CD14-positive monocyte (primary cell): Measurements from ENCODE around the gene URB1. TPM values are rescaled to one million over a fixed set of nuclear protein-coding genes. Genes with fewer than 3 reads are reported as not detected.

ENCODE experiments used
- DNase-seq, 3 donors: peaks; one replicate each; pipeline ENCODE4 v3.0.0-alpha.2; 2011 to 2022
- H2AFZ ChIP-seq: 2 replicates; pipeline ENCODE4 v1.6.0; 2012; ENCODE audit warnings: mild to moderate bottlenecking, low read depth, low read length, inconsistent platforms; ENCODE audit not compliant: insufficient read depth, poor library complexity, severe bottlenecking
- H3K27ac ChIP-seq, 2 donors: 1 replicate in 1 of 2; 2 replicates in 1 of 2; pipeline ENCODE4 v1.5.1; 2012 to 2013; ENCODE audit warnings: low read length in 2 of 2, control low read depth in 1 of 2, inconsistent platforms in 1 of 2, low read depth in 1 of 2, mild to moderate bottlenecking in 1 of 2
- H3K27me3 ChIP-seq, 2 donors: one replicate each; pipeline versions ENCODE4 v1.6.0 to v1.6.1; 2011 to 2013; ENCODE audit warnings: low read length in 2 of 2; ENCODE audit not compliant: control insufficient read depth in 2 of 2, insufficient read depth in 2 of 2
- H3K36me3 ChIP-seq, 2 donors: replicated peaks in 1 of 2; 1 replicate in 1 of 2; 2 replicates in 1 of 2; pipeline versions ENCODE4 v1.5.1 to v1.6.1; 2012 to 2013; ENCODE audit warnings: low read length in 2 of 2, control low read depth in 1 of 2, inconsistent platforms in 1 of 2, mild to moderate bottlenecking in 1 of 2; ENCODE audit not compliant: insufficient read depth in 2 of 2, control insufficient read depth in 1 of 2
- H3K4me1 ChIP-seq, 2 donors: 1 replicate in 1 of 2; 2 replicates in 1 of 2; pipeline versions ENCODE4 v1.5.1 to v1.6.1; 2012 to 2013; ENCODE audit warnings: low read length in 2 of 2, control low read depth in 1 of 2, inconsistent platforms in 1 of 2, mild to moderate bottlenecking in 1 of 2, moderate library complexity in 1 of 2; ENCODE audit not compliant: insufficient read depth in 2 of 2, control insufficient read depth in 1 of 2
- H3K4me2 ChIP-seq: replicated peaks from 2 replicates; pipeline ENCODE3; 2012; ENCODE audit warnings: low read length, moderate library complexity, mild to moderate bottlenecking; ENCODE audit not compliant: poor library complexity, severe bottlenecking; ENCODE audit errors: extremely low read depth
- H3K4me3 ChIP-seq, 3 experiments: fragments of 200-600 bp in 1 of 3; sonication (generic) in 1 of 3; replicated peaks in 1 of 3; 1 replicate in 2 of 3; 2 replicates in 1 of 3; pipeline ENCODE4 v1.5.1; 2011 to 2013; ENCODE audit warnings: low read length in 3 of 3, mild to moderate bottlenecking in 3 of 3, control low read depth in 2 of 3, low read depth in 2 of 3, inconsistent platforms in 1 of 3, moderate library complexity in 1 of 3
- H3K79me2 ChIP-seq: 2 replicates; pipeline ENCODE4 v1.6.0; 2012; ENCODE audit warnings: mild to moderate bottlenecking, control low read depth, inconsistent platforms, low read length, moderate library complexity; ENCODE audit not compliant: insufficient read depth
- H3K9ac ChIP-seq: 2 replicates; pipeline ENCODE4 v1.6.0; 2017; ENCODE audit warnings: low read length, mild to moderate bottlenecking; ENCODE audit not compliant: insufficient read depth, poor library complexity, severe bottlenecking
- H3K9me3 ChIP-seq, 2 donors: replicated peaks in 1 of 2; 1 replicate in 1 of 2; 2 replicates in 1 of 2; pipeline versions ENCODE4 v1.5.1 to v1.6.1; 2012 to 2013; ENCODE audit warnings: low read length in 2 of 2, control low read depth in 1 of 2; ENCODE audit not compliant: control insufficient read depth in 1 of 2, insufficient read depth in 1 of 2
- H4K20me1 ChIP-seq: 2 replicates; pipeline ENCODE4 v1.6.0; 2012; ENCODE audit warnings: mild to moderate bottlenecking, low read length, control low read depth, moderate library complexity; ENCODE audit not compliant: insufficient read depth
- H3K27ac Mint-ChIP-seq, 7 donors: one replicate each; pipeline ENCODE4 v1.8.0; 2020; ENCODE audit warnings: mild to moderate bottlenecking in 7 of 7, mixed read lengths in 7 of 7, moderate library complexity in 6 of 7, inconsistent platforms in 2 of 7
- H3K27me3 Mint-ChIP-seq, 3 donors: one replicate each; pipeline ENCODE4 v1.8.0; 2021 to 2022; ENCODE audit warnings: low read depth in 3 of 3, mild to moderate bottlenecking in 3 of 3, mixed read lengths in 3 of 3, moderate library complexity in 3 of 3, inconsistent platforms in 1 of 3
- H3K36me3 Mint-ChIP-seq, 2 donors: one replicate each; pipeline ENCODE4 v1.8.0; 2020; ENCODE audit warnings: mixed read lengths in 2 of 2, inconsistent platforms in 1 of 2, mild to moderate bottlenecking in 1 of 2
- H3K4me1 Mint-ChIP-seq: one replicate; pipeline ENCODE4 v1.8.0; 2020; ENCODE audit warnings: mild to moderate bottlenecking, mixed read lengths
- H3K4me3 Mint-ChIP-seq, 2 donors: one replicate each; pipeline ENCODE4 v1.8.0; 2020; ENCODE audit warnings: mild to moderate bottlenecking in 2 of 2, mixed read lengths in 2 of 2, moderate library complexity in 1 of 2
- H3K9me3 Mint-ChIP-seq, 7 donors: one replicate each; pipeline ENCODE4 v1.8.0; 2020 to 2022; ENCODE audit warnings: mixed read lengths in 7 of 7, mild to moderate bottlenecking in 6 of 7, moderate library complexity in 6 of 7, inconsistent platforms in 2 of 7
- WGBS: methylation state at CpG from one replicate; pipeline ENCODE4 v1.1.5; 2013; ENCODE audit warnings: missing lambda C conversion rate; ENCODE audit not compliant: insufficient coverage; 5-methylcytosine and 5-hydroxymethylcytosine counted together
- intact Hi-C, 2 donors: fragments of 100-400 bp; cut with micrococcal nuclease; formaldehyde crosslinking; loops; one replicate each; pipeline versions ENCODE4 v1.15.0 to v1.15.1; 2023
- polyA plus RNA-seq, 3 donors: library from polyadenylated mRNA; depleted of rRNA in 1 of 3; unstranded in 2 of 3; stranded (reverse) in 1 of 3; fragments of 300-500 nt in 2 of 3; fragments of >200 nt in 1 of 3; fragmentation: Illumina TruSeq in 2 of 3; gene quantifications; 1 replicate in 2 of 3; 2 replicates in 1 of 3; pipeline ENCODE4 v1.2.3, GENCODE V29; 2012 to 2021
- TF ChIP-seq, protein P1 (sequence below): fragments of 200-600 bp; IDR thresholded peaks from one replicate; pipeline ENCODE4 v1.8.0; 2022; ENCODE audit warnings: antibody characterized with exemption, mild to moderate bottlenecking

URB1 gene
- polyA plus RNA-seq, 3 donors: 0.25 to 2.4 (median 0.47) TPM

DNA sequence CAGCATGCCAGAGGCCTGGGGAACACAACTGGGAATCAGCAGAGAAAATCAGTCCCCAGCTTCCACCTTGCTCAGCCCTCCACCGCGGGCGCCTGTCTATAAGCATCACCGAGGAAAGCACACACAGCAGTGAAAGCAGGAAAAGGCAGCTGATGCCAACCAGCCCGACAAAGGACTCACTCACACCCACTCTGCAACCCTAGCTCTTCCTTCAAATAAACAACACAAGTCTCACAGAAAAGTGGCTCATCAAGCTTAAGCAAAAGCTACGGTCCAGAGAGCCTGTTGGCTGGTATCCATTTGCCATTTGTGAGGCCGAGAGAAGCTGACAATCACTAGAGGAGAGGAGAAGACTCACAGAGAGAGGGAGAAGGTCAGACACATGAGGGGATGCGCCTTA is 67.1 kb downstream of the URB1 start:
- intact Hi-C loops: no loop called here
- Mint-ChIP-seq H3K36me3 (peaks cover 84 to 86% of the 10 kb centered on the region in 2 donors), H3K27ac (peak overlapping the region in 1 of 7 donors; percentile 31), H3K27me3 (no peaks in the 10 kb centered on the region), H3K9me3 (no peaks in the 10 kb centered on the region), H3K4me3 (no peak overlapping the region), H3K4me1 (no peaks in the 10 kb centered on the region)
- 100% methylated on average over 5 of the region's 8 CpGs for WGBS
- no peak overlapping the region for H3K9ac ChIP-seq
- no peak overlapping the region for H3K27ac ChIP-seq
- H4K20me1 ChIP-seq: no peaks in the 10 kb centered on the region
- no peaks in the 10 kb centered on the region for H3K9me3 ChIP-seq
- DNase-seq: no peak
- no peak overlapping the region for H3K4me3 ChIP-seq
- TF ChIP-seq, protein P1, sequence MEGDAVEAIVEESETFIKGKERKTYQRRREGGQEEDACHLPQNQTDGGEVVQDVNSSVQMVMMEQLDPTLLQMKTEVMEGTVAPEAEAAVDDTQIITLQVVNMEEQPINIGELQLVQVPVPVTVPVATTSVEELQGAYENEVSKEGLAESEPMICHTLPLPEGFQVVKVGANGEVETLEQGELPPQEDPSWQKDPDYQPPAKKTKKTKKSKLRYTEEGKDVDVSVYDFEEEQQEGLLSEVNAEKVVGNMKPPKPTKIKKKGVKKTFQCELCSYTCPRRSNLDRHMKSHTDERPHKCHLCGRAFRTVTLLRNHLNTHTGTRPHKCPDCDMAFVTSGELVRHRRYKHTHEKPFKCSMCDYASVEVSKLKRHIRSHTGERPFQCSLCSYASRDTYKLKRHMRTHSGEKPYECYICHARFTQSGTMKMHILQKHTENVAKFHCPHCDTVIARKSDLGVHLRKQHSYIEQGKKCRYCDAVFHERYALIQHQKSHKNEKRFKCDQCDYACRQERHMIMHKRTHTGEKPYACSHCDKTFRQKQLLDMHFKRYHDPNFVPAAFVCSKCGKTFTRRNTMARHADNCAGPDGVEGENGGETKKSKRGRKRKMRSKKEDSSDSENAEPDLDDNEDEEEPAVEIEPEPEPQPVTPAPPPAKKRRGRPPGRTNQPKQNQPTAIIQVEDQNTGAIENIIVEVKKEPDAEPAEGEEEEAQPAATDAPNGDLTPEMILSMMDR: no peak
- H3K27me3 ChIP-seq: no peaks in the 10 kb centered on the region
- H3K79me2 ChIP-seq: no peaks in the 10 kb centered on the region
- peaks cover 60 to 91% of the 10 kb centered on the region in 2 donors for H3K36me3 ChIP-seq
- no peaks in the 10 kb centered on the region for H3K4me1 ChIP-seq
- H3K4me2 ChIP-seq: no peak overlapping the region
- no peak overlapping the region for H2AFZ ChIP-seq

DNA sequence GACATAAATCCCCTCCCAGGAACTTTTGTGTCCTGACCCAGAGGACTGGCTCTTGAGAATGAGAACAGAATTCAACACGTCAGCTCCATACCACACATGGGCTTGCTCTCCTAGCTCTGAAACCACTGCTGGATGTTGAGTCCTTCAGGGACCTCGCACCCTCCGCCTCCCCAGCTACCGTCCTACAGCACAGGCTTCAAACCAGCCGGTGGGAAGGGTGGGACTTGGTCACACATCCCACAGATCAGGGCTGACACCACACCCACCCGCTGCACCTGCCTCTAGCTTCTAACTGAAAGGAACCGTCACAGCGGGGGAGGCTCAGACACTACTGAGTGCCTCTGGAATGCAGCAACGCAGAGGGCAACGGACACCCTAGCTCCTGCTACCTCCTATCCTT is 70.1 kb downstream of the URB1 start:
- no peak overlapping the region for H3K4me3 ChIP-seq
- Mint-ChIP-seq H3K27me3 (peaks cover 0 to 2% (median 0%) of the 10 kb centered on the region in 3 donors), H3K4me3 (no peak overlapping the region), H3K4me1 (no peaks in the 10 kb centered on the region), H3K36me3 (peaks cover 91 to 92% of the 10 kb centered on the region in 2 donors), H3K9me3 (no peaks in the 10 kb centered on the region), H3K27ac (peak overlapping the region in 2 of 7 donors; percentile 58 to 76)
- no peaks in the 10 kb centered on the region for H3K4me1 ChIP-seq
- intact Hi-C loops: no loop called here
- H3K9ac ChIP-seq: no peak overlapping the region
- DNase-seq: no peak
- H3K79me2 ChIP-seq: no peaks in the 10 kb centered on the region
- H3K36me3 ChIP-seq: peaks cover 82 to 92% of the 10 kb centered on the region in 2 donors
- no peak overlapping the region for H3K27ac ChIP-seq
- no peaks in the 10 kb centered on the region for H4K20me1 ChIP-seq
- H3K9me3 ChIP-seq: no peaks in the 10 kb centered on the region
- H3K27me3 ChIP-seq: no peaks in the 10 kb centered on the region
- no peak overlapping the region for H3K4me2 ChIP-seq
- H2AFZ ChIP-seq: no peak overlapping the region
- TF ChIP-seq, protein P1: no peak
- 100% methylated on average over 4 of the region's 10 CpGs for WGBS
